GM21786 (cell line): ENCODE results near the gene PARP2.

Source experiments
- ATAC-seq: cut with Tn5 transposase; IDR thresholded peaks from one replicate; pipeline ENCODE4 v1.9.1; 2021; ENCODE audit not compliant: unreplicated experiment

Gene PARP2

GRCh38 chr14:20391505-20391904 lies 48.1 kb downstream of the PARP2 start:
- no peak for ATAC-seq

- ATAC-seq = no peak
Measured at GRCh38 chr14:20397511-20397910, 54.1 kb downstream of the PARP2 start.

DNA sequence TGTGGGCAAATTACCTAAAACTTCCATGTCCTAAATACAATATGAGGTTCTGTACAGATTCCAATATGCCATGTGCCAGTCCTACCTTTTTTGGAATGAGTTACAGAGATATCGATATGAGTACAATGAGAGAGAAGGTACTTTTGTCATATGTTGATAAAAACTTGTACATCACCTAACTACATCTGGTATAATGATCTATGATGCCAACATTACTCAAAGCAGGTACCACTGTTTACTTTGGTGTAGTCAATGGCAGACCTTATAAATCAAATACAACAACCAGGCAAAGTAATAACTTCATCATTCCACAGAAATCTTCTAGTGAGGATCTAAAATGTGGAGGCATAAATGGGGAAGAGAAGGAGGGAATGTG lies 57.1 kb downstream of the PARP2 start:
- ATAC-seq = no peak

GRCh38 chr14:20400965-20401593 lies 57.6 kb downstream of the PARP2 start:
- ATAC-seq = no peak

DNA sequence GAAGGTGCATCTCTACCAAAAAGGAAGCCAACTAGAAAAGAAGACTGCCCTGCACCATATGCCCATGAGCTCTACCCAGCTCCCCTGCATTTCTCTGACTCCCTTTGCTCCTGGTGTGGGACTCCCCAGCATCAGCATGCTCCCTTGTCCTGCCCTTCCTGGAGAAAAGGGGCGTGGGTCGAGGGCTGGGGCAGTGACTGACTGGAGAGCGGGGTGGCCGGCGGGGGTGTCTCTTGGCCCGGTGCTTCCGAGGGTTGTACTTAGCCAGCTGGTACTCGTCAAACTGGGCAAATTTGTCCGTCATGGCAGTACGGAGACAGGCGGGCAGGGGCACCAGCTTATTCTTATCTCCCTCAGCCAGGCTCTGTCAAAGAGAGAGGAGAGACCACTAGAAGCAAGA lies 60.1 kb downstream of the PARP2 start:
- ATAC-seq = no peak
